ENCODE measurements around the gene MSANTD1.

The MSANTD1 gene

DNA sequence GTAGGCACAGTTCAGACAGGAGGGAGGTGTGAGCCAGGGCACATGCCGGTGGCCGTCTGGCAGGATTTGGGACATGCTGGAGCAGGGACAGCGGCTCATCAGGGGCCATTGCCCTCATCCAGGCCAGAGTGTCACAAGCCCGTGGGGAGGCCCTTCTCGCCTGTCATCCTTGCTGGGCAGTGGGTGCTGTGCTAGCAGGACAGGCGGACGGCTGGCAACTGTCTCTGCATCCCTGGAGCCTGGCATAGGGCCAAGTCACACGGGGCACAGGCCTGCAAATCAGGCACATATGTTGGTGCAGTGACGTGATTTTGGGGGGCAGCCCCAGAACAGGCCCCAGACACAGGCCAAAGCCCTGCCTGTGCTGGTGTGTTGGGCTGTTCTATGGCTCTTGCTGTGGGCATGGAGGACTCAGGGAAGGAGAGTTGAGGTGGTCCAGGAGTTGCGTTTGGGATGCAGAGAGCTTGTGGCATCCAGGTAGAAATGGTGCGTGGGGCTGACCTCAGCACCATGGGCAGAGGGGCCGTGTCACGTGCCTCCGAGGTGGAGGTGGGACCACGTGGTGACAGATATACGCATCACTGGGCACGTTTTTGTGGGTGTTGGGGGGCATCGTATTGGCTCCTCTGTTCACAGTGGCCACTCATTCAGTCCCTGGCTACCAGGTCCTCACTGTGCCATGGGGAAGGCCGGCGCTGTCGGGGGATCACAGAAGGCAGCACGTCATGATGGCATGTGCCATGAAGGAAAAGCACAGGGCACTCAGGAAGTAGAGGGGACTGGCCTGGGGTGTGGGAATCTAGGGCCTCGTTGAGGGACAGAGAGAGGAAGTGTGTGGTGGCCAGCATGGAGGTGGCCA is 14.6 kb upstream of the MSANTD1 start:
- no peak for DNase-seq

- DNase-seq = no peak
Measured at GRCh38 chr4:3235030-3235345, 14.0 kb upstream of the MSANTD1 start.

GRCh38 chr4:3235581-3235980 is 13.4 kb upstream of the MSANTD1 start:
- DNase-seq = no peak

DNA sequence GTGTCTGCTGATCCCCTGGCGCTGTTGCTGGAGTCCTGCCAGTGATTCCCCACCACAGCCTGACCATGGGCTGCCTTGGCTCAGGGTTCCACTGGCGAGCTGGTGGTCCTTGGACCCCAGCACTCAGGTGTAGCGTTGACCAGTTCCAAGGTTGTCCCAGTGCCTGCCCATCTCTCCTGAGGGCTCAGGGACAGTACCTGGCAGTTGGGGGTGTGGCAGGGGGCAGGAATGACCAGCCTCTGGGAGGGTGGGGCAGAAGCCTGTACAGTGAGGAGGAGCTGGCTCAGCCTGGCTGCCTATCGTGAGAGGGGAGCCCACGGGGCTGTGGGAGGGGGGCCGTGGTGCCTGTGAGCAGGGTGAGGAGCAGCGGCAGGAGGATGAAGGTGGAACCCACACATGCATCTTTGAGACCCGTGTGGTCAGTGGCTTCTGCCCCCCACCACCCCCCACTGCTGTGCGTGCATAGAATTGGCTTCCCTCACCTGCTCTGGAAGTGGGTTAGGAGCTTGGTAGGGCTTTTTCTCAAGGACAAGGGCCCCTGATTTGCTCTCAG is 12.6 kb upstream of the MSANTD1 start:
- no peak for DNase-seq

DNA sequence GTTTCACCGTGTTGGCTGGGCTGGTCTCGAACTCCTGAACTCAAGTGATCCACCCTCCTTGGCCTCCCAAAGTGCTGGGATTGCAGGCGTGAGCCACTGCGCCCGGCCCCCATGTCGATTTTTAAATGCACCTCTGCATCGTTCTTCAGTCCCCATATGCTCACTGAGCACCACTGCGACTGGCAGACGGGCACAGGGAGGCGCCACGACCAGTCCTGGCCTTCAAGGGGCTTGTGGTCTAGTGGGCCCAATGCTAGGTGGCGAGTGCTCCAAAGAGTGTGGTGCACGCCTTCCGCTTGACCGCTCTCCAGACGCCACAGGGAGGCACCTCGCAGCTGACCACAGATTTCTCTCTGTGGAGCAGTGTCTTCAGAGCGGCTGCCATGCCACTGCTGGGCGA is 11.7 kb upstream of the MSANTD1 start:
- no peak for DNase-seq

DNA sequence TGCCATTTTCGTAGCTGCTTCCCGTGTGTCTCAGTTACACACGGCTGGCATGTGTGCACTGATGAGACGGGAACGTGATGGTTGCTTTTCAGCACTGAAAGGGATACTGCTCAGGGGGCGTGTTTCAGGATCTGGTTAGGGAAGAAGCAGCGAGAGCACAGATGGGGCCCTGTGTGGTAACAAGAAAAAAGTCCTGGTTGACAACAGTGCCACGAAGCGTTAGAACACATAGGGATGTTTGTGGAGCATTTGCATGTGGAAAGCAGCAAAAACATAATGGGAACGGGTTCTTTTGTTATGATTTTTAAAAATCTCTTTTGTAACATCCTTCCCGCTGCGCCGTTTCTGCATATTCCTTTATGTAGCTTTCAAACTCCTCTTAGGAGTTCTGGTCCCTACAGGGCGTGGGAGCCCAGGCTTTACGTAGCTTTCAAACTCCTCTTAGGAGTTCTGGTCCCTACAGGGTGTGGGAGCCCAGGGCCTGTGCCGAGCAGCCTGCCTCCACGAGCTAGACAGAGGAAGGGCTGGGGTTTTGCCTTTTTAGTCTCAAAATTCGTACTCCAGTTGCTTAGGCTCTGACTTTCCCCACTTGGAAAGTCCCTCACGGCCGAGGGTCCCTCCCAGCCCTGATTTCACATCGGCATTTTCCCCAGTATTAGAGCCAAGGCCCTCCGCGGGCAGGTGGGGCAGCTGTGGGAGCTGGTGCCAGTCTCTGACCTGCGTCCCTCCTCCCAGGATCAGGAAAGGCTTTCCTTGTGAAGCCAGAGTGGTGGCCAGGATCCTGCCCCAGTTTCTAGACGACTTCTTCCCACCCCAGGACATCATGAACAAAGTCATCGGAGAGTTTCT is 11.0 kb upstream of the MSANTD1 start:
- DNase-seq = no peak

DNA sequence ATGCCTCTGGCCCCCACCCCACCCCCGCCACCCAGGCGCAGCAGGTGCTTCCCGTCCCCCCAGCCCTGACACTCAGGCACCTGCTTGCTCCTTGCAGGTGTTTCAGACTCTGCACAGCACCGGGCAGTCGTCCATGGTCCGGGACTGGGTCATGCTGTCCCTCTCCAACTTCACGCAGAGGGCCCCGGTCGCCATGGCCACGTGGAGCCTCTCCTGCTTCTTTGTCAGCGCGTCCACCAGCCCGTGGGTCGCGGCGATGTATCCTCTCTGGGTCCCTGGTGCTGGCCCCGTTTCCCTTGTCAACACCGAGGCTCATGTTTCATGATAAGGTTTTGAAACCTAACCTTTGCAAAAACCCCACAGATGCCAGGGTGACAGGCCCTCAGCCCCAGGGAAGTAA is 10.2 kb upstream of the MSANTD1 start:
- DNase-seq = no peak

DNA sequence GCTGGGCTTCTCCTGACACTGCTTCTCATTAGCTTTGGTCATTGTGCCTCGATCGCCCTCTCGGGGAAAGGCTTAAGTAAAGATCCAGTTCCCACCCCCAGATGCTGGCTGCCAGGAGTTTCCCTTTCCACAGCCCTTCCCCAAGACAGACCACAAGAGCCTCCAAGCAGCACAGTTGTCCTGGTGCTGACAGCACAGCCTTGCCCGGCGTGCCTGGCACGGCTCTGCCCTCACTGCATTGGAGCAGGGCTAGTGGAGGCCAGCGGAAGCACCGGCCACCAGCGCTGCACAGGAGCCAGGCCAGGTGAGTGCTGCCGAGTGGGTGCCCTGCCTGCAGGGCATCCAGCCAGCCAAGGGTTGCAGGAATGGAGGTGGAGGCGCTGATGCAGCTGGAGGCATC is 9.7 kb upstream of the MSANTD1 start:
- DNase-seq = no peak

GRCh38 chr4:3239998-3240920 is 8.7 kb upstream of the MSANTD1 start:
- DNase-seq = no peak

DNA sequence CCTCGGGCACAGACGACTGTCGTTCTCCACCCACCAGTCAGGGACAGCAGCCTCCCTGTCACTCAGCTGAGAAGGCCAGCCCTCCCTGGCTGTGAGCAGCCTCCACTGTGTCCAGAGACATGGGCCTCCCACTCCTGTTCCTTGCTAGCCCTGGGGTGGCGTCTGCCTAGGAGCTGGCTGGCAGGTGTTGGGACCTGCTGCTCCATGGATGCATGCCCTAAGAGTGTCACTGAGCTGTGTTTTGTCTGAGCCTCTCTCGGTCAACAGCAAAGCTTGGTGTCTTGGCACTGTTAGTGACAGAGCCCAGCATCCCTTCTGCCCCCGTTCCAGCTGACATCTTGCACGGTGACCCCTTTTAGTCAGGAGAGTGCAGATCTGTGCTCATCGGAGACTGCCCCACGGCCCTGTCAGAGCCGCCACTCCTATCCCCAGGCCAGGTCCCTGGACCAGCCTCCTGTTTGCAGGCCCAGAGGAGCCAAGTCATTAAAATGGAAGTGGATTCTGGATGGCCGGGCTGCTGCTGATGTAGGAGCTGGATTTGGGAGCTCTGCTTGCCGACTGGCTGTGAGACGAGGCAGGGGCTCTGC is 7.9 kb upstream of the MSANTD1 start:
- DNase-seq = no peak

GRCh38 chr4:3241898-3242524 is 6.9 kb upstream of the MSANTD1 start:
- no peak for DNase-seq

DNA sequence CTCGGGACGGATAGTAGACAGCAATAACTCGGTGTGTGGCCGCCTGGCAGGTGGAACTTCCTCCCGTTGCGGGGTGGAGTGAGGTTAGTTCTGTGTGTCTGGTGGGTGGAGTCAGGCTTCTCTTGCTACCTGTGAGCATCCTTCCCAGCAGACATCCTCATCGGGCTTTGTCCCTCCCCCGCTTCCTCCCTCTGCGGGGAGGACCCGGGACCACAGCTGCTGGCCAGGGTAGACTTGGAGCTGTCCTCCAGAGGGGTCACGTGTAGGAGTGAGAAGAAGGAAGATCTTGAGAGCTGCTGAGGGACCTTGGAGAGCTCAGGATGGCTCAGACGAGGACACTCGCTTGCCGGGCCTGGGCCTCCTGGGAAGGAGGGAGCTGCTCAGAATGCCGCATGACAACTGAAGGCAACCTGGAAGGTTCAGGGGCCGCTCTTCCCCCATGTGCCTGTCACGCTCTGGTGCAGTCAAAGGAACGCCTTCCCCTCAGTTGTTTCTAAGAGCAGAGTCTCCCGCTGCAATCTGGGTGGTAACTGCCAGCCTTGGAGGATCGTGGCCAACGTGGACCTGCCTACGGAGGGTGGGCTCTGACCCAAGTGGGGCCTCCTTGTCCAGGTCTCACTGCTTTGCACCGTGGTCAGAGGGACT is 5.7 kb upstream of the MSANTD1 start:
- DNase-seq = no peak

- no peak for DNase-seq
Measured at GRCh38 chr4:3244002-3244401, 5.0 kb upstream of the MSANTD1 start.

DNA sequence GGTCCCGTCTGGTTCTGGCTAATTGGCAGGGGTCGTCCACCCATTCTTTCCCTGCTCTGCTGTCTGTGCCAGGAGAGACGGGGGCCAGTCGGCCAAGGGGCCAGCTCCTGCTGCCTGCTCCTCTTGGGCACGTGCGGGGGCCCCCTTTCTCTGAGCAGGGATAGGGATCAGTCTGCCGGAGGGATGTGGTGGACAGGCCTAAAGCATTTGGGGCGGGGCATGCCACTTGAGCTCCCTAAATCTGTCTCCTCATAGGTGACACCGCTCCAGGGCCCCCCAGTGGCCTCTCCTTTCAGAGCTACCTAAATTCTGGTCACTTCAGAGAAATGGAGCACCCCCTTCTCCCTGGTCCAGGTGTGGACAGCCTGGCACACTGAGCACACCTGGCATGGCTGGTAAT is 4.2 kb upstream of the MSANTD1 start:
- no peak for DNase-seq

- no peak for DNase-seq
Measured at GRCh38 chr4:3245676-3246075, 3.3 kb upstream of the MSANTD1 start.

- DNase-seq = no peak
Measured at GRCh38 chr4:3246458-3247398, 2.2 kb upstream of the MSANTD1 start.

GRCh38 chr4:3247399-3248177 is 1.4 kb upstream of the MSANTD1 start:
- no peak for DNase-seq

DNA sequence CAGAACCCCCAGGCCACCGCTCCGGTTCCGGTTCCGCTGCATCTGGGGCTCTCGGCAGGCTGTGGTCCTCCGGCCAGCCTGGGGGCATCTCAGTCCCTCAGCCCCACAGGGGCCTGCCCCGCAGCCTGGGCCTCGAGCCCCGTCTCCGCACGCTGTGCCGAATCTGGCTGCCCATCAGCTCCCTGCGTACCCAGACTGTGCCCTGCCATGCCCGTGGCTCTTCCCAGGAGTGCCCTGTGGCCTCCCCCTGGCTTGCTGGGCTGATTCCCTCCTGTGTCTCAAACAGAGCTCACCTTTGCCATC is 830 bp upstream of the MSANTD1 start:
- no peak for DNase-seq

- no peak for DNase-seq
Measured at GRCh38 chr4:3249711-3250437, 915 bp downstream of the MSANTD1 start.
